ENCODE results near the gene TRAIP.
"Not testable (repeated sequence)": the region's sequence is repeated elsewhere in the genome, so short reads cannot be mapped to it uniquely, and the experiment has no call there.

Gene TRAIP

GRCh38 chr3:49856181-49857005 lies at the start of gene TRAIP:
TRAIP (minus strand) TSS chr3:49856564; CDS start chr3:49856453, 111 bp downstream.
- Mint-ChIP-seq H3K4me3 (peak within 1 kb of the TSS; percentile 98), H3K36me3 (ENCODE audit: low read depth) (peaks cover 10% of the 10 kb centered on the region), H3K27me3 (ENCODE audit: low read depth, poor library complexity) (no peaks in the 10 kb centered on the region), H3K9me3 (no peaks in the 10 kb centered on the region), H3K27ac (peak within 1 kb of the TSS; percentile 68), H3K4me1 (peaks cover 19% of the 10 kb centered on the region)
- no peak for TF ChIP-seq CTCF (IDR thresholded peaks at IDR 0.05)
- DNase-seq = peak; percentile 97

- not testable (repeated sequence) for H3K4me3 Mint-ChIP-seq; H3K27ac Mint-ChIP-seq; H3K9me3 Mint-ChIP-seq; H3K36me3 Mint-ChIP-seq (ENCODE audit: low read depth); DNase-seq
- H3K4me1 Mint-ChIP-seq = peaks cover 12% of the 10 kb centered on the region
- peaks cover 16% of the 10 kb centered on the region for H3K27me3 Mint-ChIP-seq (ENCODE audit: low read depth, poor library complexity)
Observed at GRCh38 chr3:49904448-49904847, 48.1 kb upstream of the TRAIP start.

- peak; percentile 86 for DNase-seq
- H3K36me3 Mint-ChIP-seq (ENCODE audit: low read depth) = no peaks in the 10 kb centered on the region
- no peaks in the 10 kb centered on the region for H3K9me3 Mint-ChIP-seq
- no peak for TF ChIP-seq CTCF (IDR thresholded peaks at IDR 0.05)
- H3K4me3 Mint-ChIP-seq = peak within 1 kb of the TSS; percentile 60
- H3K27ac Mint-ChIP-seq = no peak within 1 kb of the TSS
- peaks cover 12% of the 10 kb centered on the region for H3K4me1 Mint-ChIP-seq
- H3K27me3 Mint-ChIP-seq (ENCODE audit: low read depth, poor library complexity) = peaks cover 11% of the 10 kb centered on the region
Observed at GRCh38 chr3:49903451-49904424, 47.4 kb upstream of the TRAIP start, which contains the start of gene MST1R. MST1R (minus strand) TSS chr3:49903873; CDS start chr3:49903609, 264 bp downstream.

- H3K27me3 Mint-ChIP-seq (ENCODE audit: low read depth, poor library complexity) = peaks cover 7% of the 10 kb centered on the region
- no peak for DNase-seq
- H3K9me3 Mint-ChIP-seq = no peaks in the 10 kb centered on the region
- no peak for TF ChIP-seq CTCF (IDR thresholded peaks at IDR 0.05)
- no peak overlapping the region for H3K4me3 Mint-ChIP-seq
- H3K4me1 Mint-ChIP-seq = peaks cover 12% of the 10 kb centered on the region
- no peaks in the 10 kb centered on the region for H3K36me3 Mint-ChIP-seq (ENCODE audit: low read depth)
- no peak overlapping the region for H3K27ac Mint-ChIP-seq
Observed at GRCh38 chr3:49902511-49903345, 46.4 kb upstream of the TRAIP start.

GRCh38 chr3:49901366-49902339 lies 45.3 kb upstream of the TRAIP start:
- no peak for DNase-seq
- Mint-ChIP-seq H3K27ac (no peak overlapping the region), H3K36me3 (ENCODE audit: low read depth) (no peaks in the 10 kb centered on the region), H3K27me3 (ENCODE audit: low read depth, poor library complexity) (peaks cover 7% of the 10 kb centered on the region), H3K9me3 (no peaks in the 10 kb centered on the region), H3K4me1 (peaks cover 12% of the 10 kb centered on the region), H3K4me3 (no peak overlapping the region)
- no peak for TF ChIP-seq CTCF (IDR thresholded peaks at IDR 0.05)
